Measurements from ENCODE around the gene EIF2D. TPM values are rescaled to one million over a fixed set of nuclear protein-coding genes. Genes with fewer than 3 reads are reported as not detected.
"Not testable (repeated sequence)": the region's sequence is repeated elsewhere in the genome, so short reads cannot be mapped to it uniquely, and the experiment has no call there.

The EIF2D gene
- total RNA-seq, 2 donors from 2014 or later, result 63.4 to 64.9 TPM

DNA sequence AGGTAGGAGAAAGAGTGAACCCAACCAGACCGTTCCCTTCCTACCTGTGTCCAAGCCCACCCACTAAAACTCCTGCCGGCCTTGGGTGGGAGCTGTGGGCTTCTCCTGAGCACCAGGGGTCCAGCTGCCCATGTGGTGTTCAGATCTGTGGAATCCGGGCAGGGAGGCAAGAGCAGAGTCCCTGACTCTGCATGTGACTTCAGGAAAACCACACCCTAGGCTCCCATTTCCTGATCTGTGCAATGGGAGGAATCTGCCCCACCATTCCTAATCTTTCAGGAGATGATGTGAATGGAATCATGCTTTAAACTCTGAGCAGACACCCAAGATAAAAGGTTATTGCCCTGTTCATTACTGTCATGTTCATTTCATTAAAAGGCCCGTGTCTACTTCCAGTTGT, 27.6 kb downstream of the EIF2D start:
- H3K4me3 Mint-ChIP-seq, result peak overlapping the region; percentile 84

GRCh38 chr1:206583707-206584648, 28.3 kb downstream of the EIF2D start:
- Mint-ChIP-seq H3K36me3 (ENCODE audit: low read depth) (peaks cover 100% of the 10 kb centered on the region), H3K4me1 (peaks cover 77% of the 10 kb centered on the region)

More for the DNA sequence above, 27.6 kb downstream of the EIF2D start:
- ATAC-seq (replicated peaks), result no peak
- Mint-ChIP-seq H3K27ac (peak overlapping the region; percentile 99), H3K9me3 (no peaks in the 10 kb centered on the region), H3K27me3 (no peaks in the 10 kb centered on the region), H3K36me3 (ENCODE audit: low read depth) (peaks cover 100% of the 10 kb centered on the region), H3K4me1 (peaks cover 76% of the 10 kb centered on the region)

DNA sequence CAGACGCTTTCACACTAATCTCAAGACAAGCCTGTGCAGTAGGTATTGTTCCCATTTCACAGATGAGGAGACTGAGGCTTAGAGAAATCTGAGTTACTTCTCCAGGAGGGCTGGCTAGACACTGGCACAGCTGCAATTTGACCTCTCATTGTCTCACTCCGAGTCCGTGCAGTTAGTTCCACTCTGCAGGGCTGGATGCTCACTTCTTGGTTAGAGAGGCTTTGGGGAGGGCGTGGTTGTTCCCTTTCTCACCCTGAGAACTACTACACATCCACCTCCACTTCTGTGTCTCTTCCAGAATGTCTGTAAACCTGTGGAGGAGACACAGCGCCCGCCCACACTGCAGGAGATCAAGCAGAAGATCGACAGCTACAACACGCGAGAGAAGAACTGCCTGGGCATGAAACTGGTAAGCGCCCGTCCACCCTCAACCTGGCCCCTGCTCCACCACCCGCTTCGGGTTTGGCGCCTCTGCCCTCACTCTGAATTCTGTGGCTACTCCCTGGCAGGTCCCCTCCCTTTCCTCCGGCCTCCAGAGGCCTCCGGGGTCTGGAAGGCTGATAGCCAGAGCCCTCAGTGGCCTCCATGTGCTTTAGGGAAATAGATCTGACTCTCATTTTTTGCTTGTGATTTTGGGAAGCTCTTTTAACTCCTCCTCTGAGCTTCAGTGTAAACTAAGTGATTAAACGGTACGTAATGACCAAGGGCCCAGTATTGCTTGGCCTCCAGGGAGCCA, 29.1 kb downstream of the EIF2D start:
- peak overlapping the region; percentile 84 for H3K4me3 Mint-ChIP-seq
- peaks cover 100% of the 10 kb centered on the region for H3K36me3 Mint-ChIP-seq (ENCODE audit: low read depth)
- peak; percentile 8 for ATAC-seq (replicated peaks)
- H3K4me1 Mint-ChIP-seq, result peaks cover 77% of the 10 kb centered on the region
- no peaks in the 10 kb centered on the region for H3K9me3 Mint-ChIP-seq
- H3K27me3 Mint-ChIP-seq, result no peaks in the 10 kb centered on the region
- H3K27ac Mint-ChIP-seq, result peak overlapping the region; percentile 100

More at GRCh38 chr1:206583707-206584648, 28.3 kb downstream of the EIF2D start:
- Mint-ChIP-seq H3K4me3 (peak overlapping the region; percentile 84), H3K9me3 (no peaks in the 10 kb centered on the region), H3K27ac (peak overlapping the region; percentile 100), H3K27me3 (no peaks in the 10 kb centered on the region)
- ATAC-seq (replicated peaks), result peak; percentile 36

- ATAC-seq (replicated peaks), result no peak
- Mint-ChIP-seq H3K36me3 (ENCODE audit: low read depth) (peaks cover 100% of the 10 kb centered on the region), H3K4me3 (peak overlapping the region; percentile 84), H3K9me3 (no peaks in the 10 kb centered on the region), H3K27ac (peak overlapping the region; percentile 100), H3K27me3 (no peaks in the 10 kb centered on the region), H3K4me1 (peaks cover 77% of the 10 kb centered on the region)
These were observed 29.7 kb downstream of the EIF2D start for GRCh38 chr1:206582537-206582936.

- H3K9me3 Mint-ChIP-seq, result no peaks in the 10 kb centered on the region
- peak overlapping the region; percentile 84 for H3K4me3 Mint-ChIP-seq
- H3K27ac Mint-ChIP-seq, result peak overlapping the region; percentile 100
- H3K36me3 Mint-ChIP-seq (ENCODE audit: low read depth), result peaks cover 100% of the 10 kb centered on the region
- no peaks in the 10 kb centered on the region for H3K27me3 Mint-ChIP-seq
- peaks cover 76% of the 10 kb centered on the region for H3K4me1 Mint-ChIP-seq
- peak; percentile 27 for ATAC-seq (replicated peaks)
These were observed 30.7 kb downstream of the EIF2D start for GRCh38 chr1:206581571-206581981.

- Mint-ChIP-seq H3K4me1 (peaks cover 76% of the 10 kb centered on the region), H3K27ac (peak overlapping the region; percentile 100), H3K4me3 (peak overlapping the region; percentile 84), H3K36me3 (ENCODE audit: low read depth) (peaks cover 100% of the 10 kb centered on the region)
- H3K9me3 Mint-ChIP-seq; ATAC-seq (replicated peaks); H3K27me3 Mint-ChIP-seq: not testable (repeated sequence)
These were observed 31.2 kb downstream of the EIF2D start for GRCh38 chr1:206581114-206581497.

DNA sequence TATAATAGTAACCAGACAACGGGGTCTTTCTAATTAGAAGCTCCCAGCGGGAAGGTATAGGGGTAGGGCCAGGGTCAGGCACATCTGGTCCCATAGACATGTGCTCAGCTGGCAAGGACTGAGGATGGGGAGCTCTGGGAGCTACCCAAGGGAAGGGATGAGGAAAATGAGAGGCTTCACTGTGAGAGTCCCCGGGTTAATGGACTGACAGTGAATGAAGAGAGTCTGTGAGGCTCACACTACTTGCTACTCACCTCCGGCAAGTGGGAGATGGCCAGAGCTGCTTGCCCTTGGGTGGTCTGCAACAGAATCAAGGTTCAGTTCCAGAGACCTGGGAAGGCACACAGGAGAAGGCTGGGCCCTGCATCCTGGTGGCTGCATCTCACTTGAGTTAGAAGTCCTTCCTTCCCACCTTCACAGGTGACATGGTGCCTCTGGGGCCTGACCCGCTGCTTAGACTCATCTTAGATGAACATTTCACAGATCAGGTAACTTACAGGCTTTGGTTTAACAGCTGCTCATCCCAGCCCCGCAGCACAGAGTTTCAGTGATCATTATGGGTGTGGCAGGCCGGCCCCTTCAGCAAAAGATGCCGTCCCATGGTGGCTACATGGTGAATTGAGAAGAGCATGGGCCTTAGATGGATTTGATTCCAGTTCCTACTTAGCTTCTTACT, 31.7 kb downstream of the EIF2D start:
- Mint-ChIP-seq H3K4me1 (peaks cover 76% of the 10 kb centered on the region), H3K27ac (peak overlapping the region; percentile 100), H3K36me3 (ENCODE audit: low read depth) (peaks cover 100% of the 10 kb centered on the region), H3K9me3 (no peaks in the 10 kb centered on the region), H3K27me3 (no peaks in the 10 kb centered on the region), H3K4me3 (peak overlapping the region; percentile 84)
- no peak for ATAC-seq (replicated peaks)

DNA sequence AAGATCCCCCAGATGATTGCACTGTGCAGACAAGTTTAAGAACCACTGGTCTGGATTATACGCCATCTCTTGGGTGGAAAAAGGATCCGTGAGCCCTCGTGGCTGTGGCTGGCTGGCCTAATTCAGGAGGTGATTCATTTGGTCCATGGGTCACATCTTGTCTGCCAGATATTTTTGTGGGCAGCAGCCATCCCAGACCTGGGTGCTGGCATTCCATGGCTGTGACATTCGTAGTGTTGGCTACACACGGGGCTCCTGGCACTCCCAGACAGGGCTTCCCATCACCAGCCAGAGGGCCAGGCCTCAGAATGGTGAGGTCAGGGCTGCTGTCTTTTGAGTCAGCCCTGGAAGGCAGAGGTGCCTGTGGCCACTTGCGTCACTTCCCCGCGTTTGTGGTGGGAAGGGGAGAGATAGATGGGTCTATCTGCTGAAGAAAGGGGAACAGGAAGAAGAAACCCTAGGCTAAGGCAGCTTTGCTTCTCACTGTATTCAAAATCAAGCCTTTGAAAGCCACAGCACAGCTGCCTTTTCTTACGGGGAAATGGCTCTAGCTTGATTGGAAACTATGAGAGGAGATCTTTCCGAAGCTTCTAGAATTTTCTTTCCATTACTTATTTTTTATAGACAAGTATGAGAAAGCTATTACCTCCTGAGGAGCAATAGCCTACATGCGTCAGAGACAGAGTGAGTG, 32.4 kb downstream of the EIF2D start:
- Mint-ChIP-seq H3K4me1 (peaks cover 77% of the 10 kb centered on the region), H3K9me3 (no peaks in the 10 kb centered on the region), H3K27me3 (no peaks in the 10 kb centered on the region), H3K36me3 (ENCODE audit: low read depth) (peaks cover 100% of the 10 kb centered on the region), H3K27ac (peak overlapping the region; percentile 100), H3K4me3 (peak overlapping the region; percentile 84)
- ATAC-seq (replicated peaks), result peak; percentile 69

DNA sequence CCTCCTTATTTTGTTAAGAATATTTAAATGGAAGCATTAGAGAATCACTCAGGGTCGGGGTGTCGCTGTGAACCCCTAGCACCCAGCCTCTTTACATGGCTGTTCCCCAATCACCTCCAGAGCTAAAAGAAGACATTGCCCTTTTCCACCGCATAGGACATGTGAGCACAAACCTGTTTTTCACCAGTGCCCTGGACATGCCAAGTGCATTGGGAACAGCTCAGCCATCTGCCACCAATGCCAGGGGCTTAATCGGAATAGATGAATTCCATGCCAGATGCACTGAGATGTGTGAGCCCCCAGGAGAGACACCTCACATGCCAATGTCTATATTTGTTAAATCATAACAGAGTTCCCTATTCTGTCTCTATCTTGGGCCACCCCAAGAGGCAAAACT, 33.3 kb downstream of the EIF2D start:
- no peaks in the 10 kb centered on the region for H3K9me3 Mint-ChIP-seq
- no peaks in the 10 kb centered on the region for H3K27me3 Mint-ChIP-seq
- no peak for ATAC-seq (replicated peaks)
- peak overlapping the region; percentile 100 for H3K27ac Mint-ChIP-seq
- peak overlapping the region; percentile 84 for H3K4me3 Mint-ChIP-seq
- peaks cover 100% of the 10 kb centered on the region for H3K36me3 Mint-ChIP-seq (ENCODE audit: low read depth)
- peaks cover 83% of the 10 kb centered on the region for H3K4me1 Mint-ChIP-seq

- H3K4me1 Mint-ChIP-seq, result peaks cover 83% of the 10 kb centered on the region
- peaks cover 100% of the 10 kb centered on the region for H3K36me3 Mint-ChIP-seq (ENCODE audit: low read depth)
- peak; percentile 64 for ATAC-seq (replicated peaks)
- H3K4me3 Mint-ChIP-seq, result peak overlapping the region; percentile 84
- no peaks in the 10 kb centered on the region for H3K27me3 Mint-ChIP-seq
- H3K27ac Mint-ChIP-seq, result peak overlapping the region; percentile 100
- H3K9me3 Mint-ChIP-seq, result no peaks in the 10 kb centered on the region
These were observed 33.9 kb downstream of the EIF2D start for GRCh38 chr1:206578068-206578977.

DNA sequence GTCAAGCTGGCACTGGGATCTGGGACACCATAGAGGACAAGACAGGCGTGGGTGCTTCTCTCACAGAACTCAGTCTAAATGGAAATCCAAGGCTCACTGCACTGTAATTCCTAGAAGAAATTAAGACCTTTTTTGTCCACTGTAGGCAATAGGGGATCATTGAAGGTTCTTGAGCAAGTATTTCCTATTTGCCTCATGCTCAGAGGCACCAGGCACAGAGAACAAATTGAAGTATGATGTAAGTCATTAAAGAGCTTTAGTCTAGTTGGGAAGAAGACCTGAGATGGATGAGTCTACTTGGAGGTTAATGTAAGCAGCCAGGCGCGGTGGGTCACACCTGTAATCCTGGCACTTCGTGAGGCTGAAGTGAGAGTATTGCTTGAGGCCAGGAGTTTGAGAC, 34.6 kb downstream of the EIF2D start:
- no peaks in the 10 kb centered on the region for H3K27me3 Mint-ChIP-seq
- no peaks in the 10 kb centered on the region for H3K9me3 Mint-ChIP-seq
- H3K4me1 Mint-ChIP-seq, result peaks cover 85% of the 10 kb centered on the region
- H3K4me3 Mint-ChIP-seq, result peak overlapping the region; percentile 84
- peaks cover 100% of the 10 kb centered on the region for H3K36me3 Mint-ChIP-seq (ENCODE audit: low read depth)
- ATAC-seq (replicated peaks), result no peak
- H3K27ac Mint-ChIP-seq, result peak overlapping the region; percentile 100

- no peak for ATAC-seq (replicated peaks)
- H3K4me1 Mint-ChIP-seq, result peaks cover 84% of the 10 kb centered on the region
- H3K27ac Mint-ChIP-seq, result peak overlapping the region; percentile 100
- no peaks in the 10 kb centered on the region for H3K27me3 Mint-ChIP-seq
- H3K9me3 Mint-ChIP-seq, result no peaks in the 10 kb centered on the region
- H3K36me3 Mint-ChIP-seq (ENCODE audit: low read depth), result peaks cover 100% of the 10 kb centered on the region
- peak overlapping the region; percentile 84 for H3K4me3 Mint-ChIP-seq
These were observed 36.1 kb downstream of the EIF2D start for GRCh38 chr1:206575894-206576737.

Data from activated T-helper 17 cell treated with anti-CD3 and anti-CD28 coated beads, Interleukin-2, amount 50 U/mL, for 72 hours (primary cell).